Myocyte (in vitro differentiated cells): ENCODE data around the gene SERINC4. TPM values are rescaled to one million over a fixed set of nuclear protein-coding genes. Genes with fewer than 3 reads are reported as not detected.
"Not testable (repeated sequence)": the region's sequence is repeated elsewhere in the genome, so short reads cannot be mapped to it uniquely, and the experiment has no call there.

Source experiments
- DNase-seq: peaks from one replicate; pipeline ENCODE4 v3.0.0-alpha.2; 2012; ENCODE audit warnings: low read depth
- microRNA counts: library from miRNA; unstranded; fragments of <30 nt; microRNA quantifications from one replicate; lab custom pipeline; 2016
- microRNA-seq: library from miRNA; unstranded; fragments of <30 nt; microRNA quantifications from one replicate; pipeline ENCODE4, GENCODE V29; 2016
- total RNA-seq: library from RNA; depleted of rRNA; stranded (reverse); fragments of >200 nt; gene quantifications from 2 replicates; pipeline ENCODE4 v1.2.3, GENCODE V29; 2014

The SERINC4 gene
- total RNA-seq, 1 donor from 2014 or later = not detected

DNA sequence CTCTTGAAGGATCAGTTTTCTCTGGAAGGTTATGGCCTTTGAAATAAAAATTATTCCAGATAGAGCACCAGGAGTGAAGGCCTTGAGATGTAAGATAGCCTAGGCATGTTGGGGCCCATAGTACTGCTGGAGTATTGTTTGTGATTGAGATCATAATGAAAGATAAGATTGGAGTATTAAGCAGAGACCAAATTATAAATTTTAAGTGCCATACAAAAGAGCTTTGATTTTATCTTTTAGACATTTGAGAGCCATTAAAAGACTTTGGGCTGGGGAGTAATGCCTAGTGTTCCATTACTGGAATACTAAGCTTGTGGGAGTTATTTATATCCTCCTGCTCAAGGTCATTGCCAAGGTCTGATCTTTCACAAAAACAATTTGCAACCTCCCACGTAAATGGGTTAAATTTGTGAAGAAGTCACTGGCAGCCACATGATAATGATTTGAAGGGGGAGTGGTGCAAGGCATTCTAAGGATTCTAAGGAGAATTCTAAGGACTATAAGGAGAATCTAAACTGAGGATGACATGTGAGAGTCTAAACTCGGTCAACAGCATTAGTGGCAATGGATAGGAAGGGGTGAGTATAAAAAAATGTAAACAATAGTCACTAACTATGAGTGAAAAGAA is 36.1 kb downstream of the SERINC4 start:
- DNase-seq = peak; percentile 17

DNA sequence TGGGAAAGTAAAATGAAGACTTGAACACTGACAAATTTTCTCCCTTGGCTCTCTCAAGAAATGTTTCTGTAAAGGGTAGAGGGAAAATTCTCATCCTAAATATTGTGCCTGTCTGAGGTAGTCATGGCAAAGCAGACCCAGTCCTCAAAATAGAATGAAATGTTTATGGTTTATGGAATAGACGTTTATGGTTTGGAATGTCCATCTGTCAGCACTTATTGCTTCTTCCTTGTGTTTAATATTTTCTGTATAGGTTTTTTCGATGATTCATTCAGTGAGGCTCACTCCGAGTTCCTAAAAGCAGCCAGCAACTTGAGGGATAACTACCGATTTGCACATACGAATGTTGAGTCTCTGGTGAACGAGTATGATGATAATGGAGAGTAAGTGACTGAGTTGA is 37.2 kb downstream of the SERINC4 start:
- no peak for DNase-seq

DNA sequence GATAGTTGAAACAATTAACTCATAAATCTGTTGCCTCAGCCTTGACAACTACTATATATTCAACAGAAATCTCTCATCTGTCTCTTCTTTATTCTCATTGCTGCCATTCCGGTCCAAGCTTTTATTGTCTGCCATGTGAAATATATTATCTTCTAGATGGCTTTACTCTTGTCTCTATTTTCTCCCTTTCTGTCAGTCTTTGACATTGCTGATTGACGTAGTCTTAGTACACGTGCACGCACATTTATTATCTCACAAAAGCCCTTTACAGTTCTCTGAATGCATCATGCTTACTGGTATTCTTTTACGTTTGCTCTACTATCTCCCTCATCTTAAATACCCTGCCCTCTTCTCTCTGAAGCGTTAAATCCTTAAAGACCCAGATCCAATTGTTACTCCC is 48.1 kb downstream of the SERINC4 start:
- DNase-seq = no peak

DNA sequence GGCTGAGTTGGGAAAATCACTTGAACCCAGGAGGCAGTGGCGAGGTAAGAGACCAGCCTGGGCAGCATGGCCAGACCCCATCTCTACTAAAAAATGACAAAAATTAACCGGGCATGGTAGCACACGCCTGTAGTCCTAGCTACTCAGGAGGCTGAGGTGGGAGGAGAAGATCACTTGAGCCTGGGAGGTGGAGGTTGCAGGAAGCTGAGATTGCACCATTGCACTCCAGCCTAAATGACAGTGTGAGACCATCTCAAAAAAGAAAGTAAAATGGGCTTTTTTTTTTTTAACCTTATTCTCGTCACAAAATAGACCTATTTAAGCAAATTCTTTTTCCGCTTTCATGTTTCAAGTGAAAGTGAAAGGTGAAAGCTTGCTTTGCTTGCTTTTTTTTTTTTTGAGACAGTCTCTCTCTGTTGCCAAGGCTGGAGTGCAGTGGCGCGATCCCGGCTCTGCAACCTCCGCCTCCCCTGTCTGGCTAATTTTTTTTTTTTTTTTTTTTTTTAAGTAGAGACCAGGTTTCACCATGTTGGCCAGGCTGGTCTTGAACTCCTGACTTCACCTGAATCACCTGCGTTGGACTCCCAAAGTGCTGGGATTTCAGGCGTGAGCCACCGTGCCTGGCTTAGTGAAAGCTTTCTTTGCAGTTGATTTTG is 50.2 kb downstream of the SERINC4 start:
- no peak for DNase-seq

- DNase-seq = no peak
These were observed 51.6 kb downstream of the SERINC4 start for GRCh38 chr15:43748376-43748775.

DNA sequence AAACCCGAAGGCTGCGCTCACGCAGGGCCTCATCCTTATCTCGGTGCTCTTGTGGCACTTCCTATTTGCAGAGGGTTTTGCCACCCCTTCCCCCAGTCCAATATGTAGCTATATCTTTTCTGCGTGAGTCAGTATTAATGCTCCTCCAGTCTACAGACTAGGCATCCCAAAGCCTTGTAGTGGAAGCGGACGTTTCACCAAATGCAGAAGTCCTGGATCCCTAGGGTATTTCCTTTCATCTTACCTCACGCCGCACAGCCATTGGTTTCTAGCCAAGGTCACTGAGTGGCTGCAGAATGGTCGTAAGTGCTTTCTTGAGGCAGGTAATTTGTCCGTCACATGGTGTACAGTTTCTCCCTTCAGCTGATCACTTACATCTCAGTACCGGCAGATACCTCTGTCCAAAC is 53.1 kb downstream of the SERINC4 start:
- DNase-seq = not testable (repeated sequence)

DNA sequence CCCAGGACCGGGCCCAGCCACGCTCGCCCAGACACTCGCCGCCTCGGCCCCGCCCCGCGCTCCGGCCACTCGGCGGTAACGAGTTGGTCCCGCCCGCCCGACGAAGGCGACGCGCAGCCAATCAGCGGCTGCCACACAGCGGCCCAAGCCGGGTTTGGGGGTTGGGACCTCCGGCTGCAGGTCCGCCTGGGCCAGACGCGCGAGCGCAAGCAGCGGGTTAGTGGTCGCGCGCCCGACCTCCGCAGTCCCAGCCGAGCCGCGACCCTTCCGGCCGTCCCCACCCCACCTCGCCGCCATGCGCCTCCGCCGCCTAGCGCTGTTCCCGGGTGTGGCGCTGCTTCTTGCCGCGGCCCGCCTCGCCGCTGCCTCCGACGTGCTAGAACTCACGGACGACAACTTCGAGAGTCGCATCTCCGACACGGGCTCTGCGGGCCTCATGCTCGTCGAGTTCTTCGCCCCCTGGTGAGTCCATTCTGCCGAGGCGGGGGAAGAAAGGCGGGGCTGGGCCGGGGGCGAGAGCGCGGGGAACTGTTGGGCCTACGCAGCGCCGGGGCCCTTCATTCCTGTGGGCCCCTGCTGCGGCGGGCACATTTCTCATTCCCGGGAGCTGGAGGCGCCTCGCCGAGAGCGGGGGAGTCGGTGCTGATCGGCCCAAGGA is 53.6 kb downstream of the SERINC4 start, which contains the start of gene PDIA3:
PDIA3 (plus strand) TSS at position 194 of the 658 bp plus-strand sequence; CDS start at position 296, 102 bp downstream.
- DNase-seq = peak; percentile 92

MicroRNAs within 50 kb of the gene (microRNA counts, 767-probe panel; counts per million panel counts)
- microRNA hsa-miR-1282 (lab: Ali Mortazavi, UCI) = not detected

Small RNA genes within 50 kb of the gene (microRNA-seq; reads per million reads assigned to microRNA genes)
- gene MIR1282 = not detected

Other genes with a start within 250 kb of the SERINC4 start
- 9.9 and 10.5 TPM in 2 replicates for gene PPIP5K1, start 210.0 kb downstream of the SERINC4 start, total RNA-seq
- gene CKMT1B, start 206.2 kb downstream of the SERINC4 start, total RNA-seq = not detected in 2 replicates
- 0.08 TPM in 1 of 2 replicates, not detected in the other for gene STRC, start 181.4 kb downstream of the SERINC4 start, total RNA-seq
- 0.16 and 0.62 TPM in 2 replicates for gene CATSPER2, start 151.4 kb downstream of the SERINC4 start, total RNA-seq
- gene CKMT1A, start 106.4 kb downstream of the SERINC4 start, total RNA-seq = not detected in 2 replicates
- gene PDIA3, start 53.8 kb downstream of the SERINC4 start, total RNA-seq = 126 and 204 TPM in 2 replicates
- gene ELL3, start 23.3 kb downstream of the SERINC4 start, total RNA-seq = 2.2 and 2.7 TPM in 2 replicates
- 973 and 1,357 TPM in 2 replicates for gene SERF2, start 7.9 kb downstream of the SERINC4 start, total RNA-seq
- 16.3 and 16.8 TPM in 2 replicates for gene HYPK, start 379 bp upstream of the SERINC4 start, total RNA-seq
- 26.4 and 31.2 TPM in 2 replicates for gene MFAP1, start 24.5 kb upstream of the SERINC4 start, total RNA-seq
- gene WDR76, start 26.8 kb upstream of the SERINC4 start, total RNA-seq = 1.7 and 4.1 TPM in 2 replicates